Measurements from ENCODE around the gene SIRPA. TPM values are rescaled to one million over a fixed set of nuclear protein-coding genes. Genes with fewer than 3 reads are reported as not detected.

Gene SIRPA
- total and polyA plus RNA-seq, 8 donors: 7.2 to 25.8 (median 9.0) TPM

DNA sequence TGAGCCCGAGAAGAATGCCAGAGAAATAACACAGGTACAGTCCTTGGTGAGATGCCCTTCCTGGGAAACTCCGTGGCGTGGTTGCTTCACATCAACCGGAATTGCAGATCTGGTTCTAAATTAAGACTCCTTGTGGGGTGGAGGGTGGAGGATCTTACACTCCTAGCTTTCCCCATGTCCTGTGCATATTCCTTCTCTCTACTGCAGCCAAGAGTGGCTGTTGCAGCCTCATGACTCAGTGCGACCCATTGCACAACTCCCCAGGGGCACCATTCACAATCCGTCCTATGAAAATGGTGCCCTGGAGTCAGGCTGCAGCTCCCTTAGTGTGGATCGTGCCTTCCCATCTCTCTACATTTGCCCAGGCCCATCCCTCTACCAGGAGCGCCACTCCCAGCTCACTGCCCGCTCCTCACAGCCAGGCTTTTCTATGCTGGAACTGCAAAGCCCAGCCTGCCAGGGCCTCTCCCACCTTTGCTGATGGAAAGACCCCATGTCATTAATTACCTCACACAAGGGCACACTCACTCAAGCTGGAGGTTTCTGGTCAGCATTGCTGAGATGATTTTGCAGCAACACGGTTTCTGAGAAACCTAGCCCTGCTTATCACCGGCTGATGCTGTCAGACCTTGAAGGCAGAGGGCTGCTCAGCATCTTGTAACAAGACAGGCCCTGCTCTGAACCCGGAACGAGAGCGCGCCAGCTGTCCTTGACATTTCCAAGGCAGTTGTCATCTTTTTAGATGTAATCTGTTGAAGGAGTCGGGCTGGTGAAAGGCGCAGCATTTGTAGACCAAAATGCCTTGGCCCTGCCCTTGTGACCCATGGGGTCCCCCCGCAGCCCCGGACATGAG lies 39.7 kb downstream of the SIRPA start:
- peak in 1 of 6 donors; percentile 44 for DNase-seq
- H3K4me3 ChIP-seq: no peak overlapping the region
- TF ChIP-seq, protein P1, sequence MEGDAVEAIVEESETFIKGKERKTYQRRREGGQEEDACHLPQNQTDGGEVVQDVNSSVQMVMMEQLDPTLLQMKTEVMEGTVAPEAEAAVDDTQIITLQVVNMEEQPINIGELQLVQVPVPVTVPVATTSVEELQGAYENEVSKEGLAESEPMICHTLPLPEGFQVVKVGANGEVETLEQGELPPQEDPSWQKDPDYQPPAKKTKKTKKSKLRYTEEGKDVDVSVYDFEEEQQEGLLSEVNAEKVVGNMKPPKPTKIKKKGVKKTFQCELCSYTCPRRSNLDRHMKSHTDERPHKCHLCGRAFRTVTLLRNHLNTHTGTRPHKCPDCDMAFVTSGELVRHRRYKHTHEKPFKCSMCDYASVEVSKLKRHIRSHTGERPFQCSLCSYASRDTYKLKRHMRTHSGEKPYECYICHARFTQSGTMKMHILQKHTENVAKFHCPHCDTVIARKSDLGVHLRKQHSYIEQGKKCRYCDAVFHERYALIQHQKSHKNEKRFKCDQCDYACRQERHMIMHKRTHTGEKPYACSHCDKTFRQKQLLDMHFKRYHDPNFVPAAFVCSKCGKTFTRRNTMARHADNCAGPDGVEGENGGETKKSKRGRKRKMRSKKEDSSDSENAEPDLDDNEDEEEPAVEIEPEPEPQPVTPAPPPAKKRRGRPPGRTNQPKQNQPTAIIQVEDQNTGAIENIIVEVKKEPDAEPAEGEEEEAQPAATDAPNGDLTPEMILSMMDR (IDR thresholded peaks at IDR 0.05): no peak
- ATAC-seq: peak in 3 of 4 donors; percentile 31 to 63 (median 52)
- no peaks in the 10 kb centered on the region for H3K27me3 ChIP-seq
- no peaks in the 10 kb centered on the region for H3K9me3 ChIP-seq
- WGBS, 2 donors: 61 to 64% methylated on average over 19 of the region's 19 CpGs
- H3K27ac ChIP-seq: peak overlapping the region in 2 of 4 donors; percentile 2 to 18
- no peak for FAIRE-seq
- H3K4me1 ChIP-seq: peaks cover 0 to 3% (median 0%) of the 10 kb centered on the region in 3 donors
- intact Hi-C loops (cut with DNase I): no loop called here
- no peaks in the 10 kb centered on the region for H3K36me3 ChIP-seq

DNA sequence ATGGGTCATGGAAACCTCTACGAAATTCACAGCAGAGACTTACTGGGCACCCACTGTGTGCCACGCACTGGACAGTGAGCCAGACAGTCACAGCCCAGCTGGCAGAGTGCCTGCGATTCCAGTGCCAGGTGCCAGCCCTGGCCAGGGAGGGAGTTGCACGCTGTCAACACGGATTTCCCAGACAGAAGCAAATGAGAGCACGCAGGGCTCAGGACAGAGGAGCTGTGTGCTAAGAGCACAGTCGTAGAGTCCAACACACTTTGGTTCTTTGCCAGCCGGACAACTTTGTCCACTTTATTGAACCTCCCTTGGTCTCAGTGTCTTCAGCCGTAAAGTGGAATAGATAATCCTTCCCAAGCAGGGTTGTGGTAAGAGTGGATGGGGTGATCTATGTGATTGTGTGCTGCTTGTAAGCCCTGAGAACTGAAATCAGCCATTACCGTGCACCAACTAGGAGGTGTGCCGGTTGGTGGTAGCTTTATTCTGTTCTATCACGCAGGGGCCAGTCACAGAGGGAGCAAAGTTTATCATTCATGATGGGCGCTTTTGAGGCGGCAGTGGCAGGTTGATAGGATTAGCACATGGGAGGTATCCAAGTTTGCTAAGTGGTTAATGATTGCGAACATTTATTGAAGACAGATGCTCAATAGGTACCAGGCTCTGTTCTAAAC lies 40.6 kb downstream of the SIRPA start:
- no peaks in the 10 kb centered on the region for H3K36me3 ChIP-seq
- FAIRE-seq (no peak), ATAC-seq (peak; percentile 59 to 87 (median 76)), DNase-seq (peak in 4 of 6 donors; percentile 51 to 76 (median 64))
- no peak overlapping the region for H3K4me3 ChIP-seq
- intact Hi-C loops (cut with DNase I): no loop called here
- H3K9me3 ChIP-seq: no peaks in the 10 kb centered on the region
- peaks cover 0 to 3% (median 0%) of the 10 kb centered on the region in 3 donors for H3K4me1 ChIP-seq
- peak overlapping the region in 2 of 4 donors; percentile 2 to 18 for H3K27ac ChIP-seq
- 18 to 26% methylated on average over 15 of the region's 15 CpGs for WGBS, 2 donors
- TF ChIP-seq, protein P1 (IDR thresholded peaks at IDR 0.05): no peak
- no peaks in the 10 kb centered on the region for H3K27me3 ChIP-seq

GRCh38 chr20:1937316-1937976 lies 42.2 kb downstream of the SIRPA start:
- 77 to 88% methylated on average over 25 of the region's 25 CpGs for WGBS, 2 donors
- H3K4me1 ChIP-seq: peaks cover 0 to 3% (median 0%) of the 10 kb centered on the region in 3 donors
- DNase-seq (peak in 2 of 6 donors; percentile 34 to 39), ATAC-seq (no peak), FAIRE-seq (no peak)
- H3K36me3 ChIP-seq: no peaks in the 10 kb centered on the region
- no peak overlapping the region for H3K4me3 ChIP-seq
- no peaks in the 10 kb centered on the region for H3K9me3 ChIP-seq
- H3K27ac ChIP-seq: no peak overlapping the region
- H3K27me3 ChIP-seq: no peaks in the 10 kb centered on the region
- intact Hi-C loops (cut with DNase I): no loop called here
- TF ChIP-seq, protein P1 (IDR thresholded peaks at IDR 0.05): no peak

DNA sequence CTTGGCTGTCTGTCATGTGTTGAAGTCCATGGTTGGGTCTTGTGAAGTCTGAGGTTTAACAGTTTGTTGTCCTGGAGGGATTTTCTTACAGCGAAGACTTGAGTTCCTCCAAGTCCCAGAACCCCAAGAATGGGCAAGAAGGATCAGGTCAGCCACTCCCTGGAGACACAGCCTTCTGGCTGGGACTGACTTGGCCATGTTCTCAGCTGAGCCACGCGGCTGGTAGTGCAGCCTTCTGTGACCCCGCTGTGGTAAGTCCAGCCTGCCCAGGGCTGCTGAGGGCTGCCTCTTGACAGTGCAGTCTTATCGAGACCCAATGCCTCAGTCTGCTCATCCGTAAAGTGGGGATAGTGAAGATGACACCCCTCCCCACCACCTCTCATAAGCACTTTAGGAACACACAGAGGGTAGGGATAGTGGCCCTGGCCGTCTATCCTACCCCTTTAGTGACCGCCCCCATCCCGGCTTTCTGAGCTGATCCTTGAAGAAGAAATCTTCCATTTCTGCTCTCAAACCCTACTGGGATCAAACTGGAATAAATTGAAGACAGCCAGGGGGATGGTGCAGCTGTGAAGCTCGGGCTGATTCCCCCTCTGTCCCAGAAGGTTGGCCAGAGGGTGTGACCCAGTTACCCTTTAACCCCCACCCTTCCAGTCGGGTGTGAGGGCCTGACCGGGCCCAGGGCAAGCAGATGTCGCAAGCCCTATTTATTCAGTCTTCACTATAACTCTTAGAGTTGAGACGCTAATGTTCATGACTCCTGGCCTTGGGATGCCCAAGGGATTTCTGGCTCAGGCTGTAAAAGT lies 43.5 kb downstream of the SIRPA start:
- TF ChIP-seq, protein P1 (IDR thresholded peaks at IDR 0.05): no peak
- H3K9me3 ChIP-seq: no peaks in the 10 kb centered on the region
- no peak for FAIRE-seq
- H3K4me1 ChIP-seq: peaks cover 0 to 3% (median 0%) of the 10 kb centered on the region in 3 donors
- intact Hi-C loops (cut with DNase I): no loop called here
- no peak for DNase-seq
- no peak overlapping the region for H3K27ac ChIP-seq
- no peaks in the 10 kb centered on the region for H3K27me3 ChIP-seq
- no peaks in the 10 kb centered on the region for H3K36me3 ChIP-seq
- no peak for ATAC-seq
- no peak overlapping the region for H3K4me3 ChIP-seq
- 73 to 75% methylated on average over 14 of the region's 14 CpGs for WGBS, 2 donors
